Panc1 (cell line): Measurements from ENCODE around the gene SWAP70. TPM values are rescaled to one million over a fixed set of nuclear protein-coding genes. Genes with fewer than 3 reads are reported as not detected.

Source experiments
- ATAC-seq: fragments of 200-7000 bp; cut with Tn5 transposase; 2 replicates; pipeline ENCODE4 v1.9.1; 2020; ENCODE audit warnings: mild to moderate bottlenecking, moderate library complexity
- BruUV-seq: library from RNA; stranded (reverse); fragments of 400-500 nt; replicated peaks from 2 replicates; lab custom pipeline; 2021; lab: Mats Ljungman, UMichigan
- CTCF ChIA-PET: fragments of 300-600 bp; sonication (Branson Sonifier 250); formaldehyde crosslinking; loops from one replicate; lab custom pipeline; 2022; ENCODE audit warnings: antibody characterized with exemption; lab: Charles Lee
- POLR2A ChIA-PET: fragments of 300-600 bp; sonication (Branson Sonifier 250); formaldehyde crosslinking; loops from one replicate; lab custom pipeline; 2022; ENCODE audit warnings: antibody characterized with exemption; lab: Charles Lee
- DNase-seq: peaks from one replicate; pipeline ENCODE4 v3.0.0-alpha.2; 2010; ENCODE audit warnings: low read depth, low spot score
- H3K27ac ChIP-seq: 2 replicates; pipeline ENCODE4 v1.5.1; 2011; ENCODE audit warnings: mild to moderate bottlenecking, low read length, inconsistent platforms
- H3K27me3 ChIP-seq: fragments of 200-500 bp; sonication (Bioruptor generic); 2 replicates; pipeline ENCODE4 v1.6.0; 2014; ENCODE audit warnings: low read length, inconsistent platforms; ENCODE audit not compliant: control insufficient read depth, insufficient read depth
- H3K36me3 ChIP-seq: fragments of 200-500 bp; sonication (Bioruptor generic); 2 replicates; pipeline ENCODE4 v1.5.1; 2014; ENCODE audit warnings: inconsistent platforms, mild to moderate bottlenecking, low read length, moderate library complexity; ENCODE audit not compliant: control insufficient read depth, insufficient read depth
- H3K4me1 ChIP-seq: 2 replicates; pipeline ENCODE4 v1.5.1; 2011; ENCODE audit warnings: inconsistent platforms, mild to moderate bottlenecking, low read length, moderate library complexity; ENCODE audit not compliant: control insufficient read depth, insufficient read depth
- H3K4me3 ChIP-seq, 2 experiments: 2 replicates each; pipeline ENCODE4 v1.5.1; 2011 to 2012; ENCODE audit warnings: low read depth in 2 of 2, low read length in 2 of 2, mild to moderate bottlenecking in 2 of 2, inconsistent platforms in 1 of 2, moderate library complexity in 1 of 2
- H3K9me3 ChIP-seq: fragments of 200-500 bp; sonication (Bioruptor generic); 2 replicates; pipeline ENCODE4 v1.5.1; 2014; ENCODE audit warnings: low read depth, mild to moderate bottlenecking, inconsistent platforms, low read length, moderate library complexity; ENCODE audit not compliant: control insufficient read depth, insufficient read depth
- CTCF ChIP-seq: fragments of 450-650 bp; IDR thresholded peaks from 2 replicates; pipeline ENCODE4 v1.5.1; 2017; ENCODE audit warnings: mild to moderate bottlenecking
- POLR2AphosphoS5 ChIP-seq: IDR thresholded peaks from 2 replicates; pipeline ENCODE4 v1.6.1; 2012; ENCODE audit warnings: mild to moderate bottlenecking, low read depth, low read length, moderate library complexity
- REST ChIP-seq, 2 experiments: IDR thresholded peaks; 2 replicates each; pipeline ENCODE4 v1.6.1; 2011 to 2012; ENCODE audit warnings: low read depth in 2 of 2, control low read depth in 1 of 2, low read length in 1 of 2, mild to moderate bottlenecking in 1 of 2, moderate library complexity in 1 of 2; ENCODE audit not compliant: insufficient read depth in 1 of 2
- SIN3A ChIP-seq: IDR thresholded peaks from 2 replicates; pipeline ENCODE4 v1.6.1; 2012; ENCODE audit warnings: low read depth, mild to moderate bottlenecking, low read length, moderate library complexity, borderline replicate concordance; ENCODE audit not compliant: insufficient read depth
- TCF7L2 ChIP-seq: IDR thresholded peaks from 2 replicates; pipeline ENCODE4 v1.6.1; 2011; ENCODE audit warnings: mild to moderate bottlenecking, low read depth, low read length, inconsistent platforms
- in situ Hi-C: cut with HindIII; loops from 2 replicates; pipeline ENCODE4 v1.10.0; 2016; ENCODE audit warnings: low sequenced_read_pairs, low pct_unique_long_range_greater_than_20kb
- intact Hi-C: fragments of 100-400 bp; cut with micrococcal nuclease; formaldehyde crosslinking; loops from one replicate; pipeline ENCODE4 v1.10.0; 2022; ENCODE audit not compliant: unreplicated experiment
- total RNA-seq: library from RNA; stranded (reverse); gene quantifications from one replicate; pipeline ENCODE4 v1.2.1, GENCODE V29; 2021; ENCODE audit not compliant: unreplicated experiment

SWAP70 gene
- total RNA-seq, 1 experiment from 2014 or later: 96.0 TPM

- H3K4me1 ChIP-seq: no peaks in the 10 kb centered on the region
- DNase-seq: no peak
- H3K36me3 ChIP-seq: no peaks in the 10 kb centered on the region
- no TSS peak for BruUV-seq
- ATAC-seq: no peak
- ChIA-PET POLR2A (no interaction called here), CTCF (no interaction called here)
- intact Hi-C loops: no loop called here
- H3K4me3 ChIP-seq: no peak overlapping the region
- H3K9me3 ChIP-seq: no peaks in the 10 kb centered on the region
- TF ChIP-seq CTCF (no peak), REST (IDR thresholded peaks at IDR 0.05; ENCODE audit: insufficient read depth in 1 of 2, low read depth in 2 of 2, low read length in 1 of 2) (no peak), TCF7L2 (no peak), POLR2AphosphoS5 (no peak), SIN3A (no peak)
- no peak overlapping the region for H3K27ac ChIP-seq
- no peaks in the 10 kb centered on the region for H3K27me3 ChIP-seq
- in situ Hi-C loops: no loop called here
Observed at GRCh38 chr11:9657531-9657930, 6.3 kb upstream of the SWAP70 start.

GRCh38 chr11:9660886-9661285 is 3.0 kb upstream of the SWAP70 start:
- no peak overlapping the region for H3K4me3 ChIP-seq
- POLR2A ChIA-PET: no interaction called here
- in situ Hi-C loops (no loop called here), intact Hi-C loops (loop anchor here (5.0 kb wide), 1 partner anchor 49 kb away; no protein-coding TSS in a partner anchor)
- no peaks in the 10 kb centered on the region for H3K36me3 ChIP-seq
- DNase-seq (no peak), ATAC-seq (no peak)
- H3K27me3 ChIP-seq: no peaks in the 10 kb centered on the region
- no peaks in the 10 kb centered on the region for H3K4me1 ChIP-seq
- H3K27ac ChIP-seq: no peak overlapping the region
- CTCF ChIA-PET: no interaction called here
- TF ChIP-seq TCF7L2: no peak
- TF ChIP-seq POLR2AphosphoS5: no peak
- no peak for TF ChIP-seq SIN3A
- TF ChIP-seq REST (IDR thresholded peaks at IDR 0.05; ENCODE audit: insufficient read depth in 1 of 2, low read depth in 2 of 2, low read length in 1 of 2): no peak
- TF ChIP-seq CTCF: no peak
- BruUV-seq: no TSS peak
- peaks cover 9% of the 10 kb centered on the region; the same call in 1 of the 2 replicates for H3K9me3 ChIP-seq
